Putamen (tissue), 1 donor: Measurements from ENCODE around the gene MYL1.
A peak's percentile ranks its signal among the peaks of the same experiment; 100 is the strongest.

Source experiments
- DNase-seq: peaks from one replicate; pipeline ENCODE4 v3.0.0-alpha.2; 2016; ENCODE audit warnings: low spot score

Gene MYL1

GRCh38 chr2:210315015-210315788 is at the start of gene MYL1:
Gene MYL1 (minus strand): TSS chr2:210315174. CDS start chr2:210315042, 132 bp downstream.
- DNase-seq, result no peak

DNA sequence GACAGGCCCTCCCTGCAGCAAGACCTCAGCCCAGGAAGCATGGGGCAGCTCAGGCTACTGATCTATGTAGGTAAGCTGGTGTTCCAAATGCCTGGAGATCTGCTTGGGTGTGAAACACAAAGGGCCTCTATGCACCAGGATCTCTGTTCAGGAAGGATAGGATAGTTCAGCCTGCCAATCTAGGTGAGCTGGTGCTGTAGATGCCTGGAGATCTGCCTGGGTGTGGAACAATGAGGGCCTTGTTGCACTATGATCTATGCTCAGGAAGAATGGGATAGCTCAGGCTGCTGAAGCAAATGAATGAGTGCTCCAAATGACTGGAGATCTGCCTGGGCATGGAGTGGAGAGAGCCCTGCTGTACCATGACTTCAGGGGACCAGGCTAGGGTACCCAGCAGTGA is 48.9 kb upstream of the MYL1 start:
- no peak for DNase-seq

DNA sequence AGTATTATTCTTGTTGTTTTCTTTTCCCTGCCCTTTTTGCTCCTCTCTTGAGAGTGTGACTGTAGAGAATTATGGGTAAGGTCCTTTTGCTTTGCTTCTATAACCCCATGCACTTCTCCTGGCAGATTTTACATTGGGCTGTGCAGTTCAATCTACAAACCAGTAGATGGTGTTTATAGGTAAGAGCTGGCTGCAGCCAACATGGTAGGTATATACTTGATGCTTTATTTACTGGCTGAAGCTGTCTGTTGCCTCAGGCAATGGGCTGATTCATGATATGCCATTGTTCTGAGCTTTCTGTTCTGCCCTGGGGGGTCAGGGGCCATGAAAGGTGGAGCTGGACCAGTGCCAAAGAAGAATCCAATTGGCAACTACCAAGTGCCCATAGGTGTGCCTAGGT is 48.3 kb upstream of the MYL1 start:
- DNase-seq, result no peak

DNA sequence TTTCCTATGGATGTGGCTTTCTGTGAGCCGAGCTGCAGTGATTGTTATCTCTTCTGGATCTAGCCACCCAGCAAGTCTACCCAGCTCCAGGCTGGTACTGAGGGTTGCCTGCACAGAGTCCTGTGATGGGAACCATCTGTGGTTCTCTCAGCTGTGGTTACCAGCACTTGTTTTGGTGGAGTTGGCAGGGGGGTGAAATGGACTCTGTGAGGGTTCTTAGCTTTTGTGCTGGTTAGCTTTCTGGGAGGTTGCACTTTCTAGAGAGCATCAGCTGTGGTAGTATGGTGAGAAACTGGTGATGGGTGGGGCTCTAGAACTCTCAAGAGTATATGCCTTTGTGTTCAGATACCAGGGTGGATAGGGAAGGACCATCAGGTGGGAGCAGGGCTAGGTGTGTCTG is 45.4 kb upstream of the MYL1 start:
- DNase-seq, result no peak

DNA sequence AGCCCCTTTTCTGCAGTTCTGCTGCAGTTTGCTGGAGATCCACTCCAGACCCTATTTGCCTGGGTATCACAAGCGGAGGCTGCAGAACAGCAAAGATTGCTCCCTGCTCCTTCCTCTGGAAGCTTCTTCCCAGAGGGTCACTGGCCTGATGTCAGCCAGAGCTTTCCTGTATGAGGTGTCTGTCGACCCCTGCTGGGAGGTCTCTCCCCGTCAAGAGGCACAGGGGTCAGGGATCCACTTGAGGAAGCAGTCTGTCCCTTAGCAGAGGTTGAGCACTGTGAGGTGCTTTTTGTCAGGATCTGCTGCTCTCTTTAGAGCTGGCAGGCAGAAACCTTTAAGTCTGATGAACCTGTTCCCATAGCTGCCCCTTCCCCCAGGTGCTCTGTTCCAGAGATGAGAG is 42.0 kb upstream of the MYL1 start:
- DNase-seq, result no peak

DNA sequence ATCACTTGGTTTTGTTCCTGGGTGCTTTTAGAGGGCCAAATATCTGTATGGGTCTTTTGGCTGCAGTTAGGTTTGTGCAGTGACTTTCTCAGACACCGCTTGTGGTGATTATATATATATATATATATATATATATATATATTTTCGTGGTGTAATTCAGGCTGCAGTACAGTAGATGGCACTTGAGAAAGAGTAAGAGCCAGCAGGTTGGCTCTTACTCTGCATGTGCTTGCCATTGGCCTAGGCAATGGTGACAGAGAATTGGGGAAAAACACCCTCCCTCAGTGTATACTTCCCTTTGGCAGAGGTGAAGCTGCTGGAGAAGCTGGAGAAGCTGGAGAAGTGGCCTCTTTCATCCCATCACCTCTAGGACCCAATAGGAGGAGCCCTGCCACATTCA is 22.2 kb upstream of the MYL1 start:
- DNase-seq, result no peak

DNA sequence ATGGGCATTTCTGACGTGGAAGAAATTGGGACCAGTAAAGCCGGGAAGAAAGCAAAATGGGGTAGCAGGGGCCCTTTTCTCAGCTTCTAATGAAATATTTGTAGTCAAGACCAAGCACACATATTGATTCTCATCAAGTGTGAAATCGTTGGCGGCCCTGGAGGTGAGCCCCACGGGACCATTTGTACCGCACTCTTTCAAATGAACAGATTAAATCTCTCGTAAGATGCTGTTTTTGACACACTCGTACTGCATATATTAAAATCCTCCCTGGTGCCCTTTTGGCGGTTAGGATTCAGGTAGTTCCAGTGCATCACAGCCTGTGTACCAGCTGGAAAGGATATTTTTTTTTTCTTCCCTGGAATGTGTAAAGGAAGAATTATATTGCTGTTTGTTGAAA is 9.9 kb upstream of the MYL1 start:
- DNase-seq, result no peak

DNA sequence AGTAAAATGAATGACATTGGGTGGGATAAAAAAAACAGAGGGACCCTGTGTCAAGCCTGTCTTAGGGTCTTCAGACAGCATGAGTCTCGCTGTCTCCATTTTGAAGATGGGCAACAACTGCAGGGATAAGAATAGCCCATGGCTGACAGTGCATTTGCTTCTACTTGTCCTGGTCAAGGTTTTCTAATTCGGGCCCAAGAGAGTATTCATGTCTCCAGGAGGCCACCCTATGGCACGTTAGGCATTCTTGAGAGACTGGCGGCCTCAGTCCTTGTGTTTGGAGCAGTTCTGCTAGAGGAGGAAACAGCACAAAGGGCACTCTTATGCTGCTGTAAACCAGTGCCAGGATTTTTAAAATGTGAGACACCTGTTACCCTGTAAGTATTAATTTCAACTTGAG is 9.5 kb upstream of the MYL1 start:
- DNase-seq, result no peak

DNA sequence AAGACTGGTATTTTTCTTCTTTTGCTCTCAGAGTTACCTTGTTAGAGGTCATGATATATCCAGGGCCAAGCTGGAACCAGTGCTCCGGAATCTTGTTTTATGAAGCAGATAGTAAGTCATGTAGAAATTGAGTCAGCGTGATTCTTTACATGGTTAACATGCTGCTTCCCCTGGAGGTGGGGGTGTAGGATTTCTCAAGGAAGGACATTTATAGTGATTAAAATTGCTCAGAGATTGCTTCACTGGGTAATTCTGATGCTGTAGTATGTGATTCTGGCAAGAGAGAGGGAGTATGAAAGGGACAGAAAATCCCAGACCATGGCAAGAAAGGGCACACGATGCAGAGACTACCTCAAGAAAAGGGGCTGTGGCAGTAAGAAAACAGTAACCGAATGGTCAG is 8.0 kb upstream of the MYL1 start:
- DNase-seq, result no peak

GRCh38 chr2:210318891-210319290 is 3.9 kb upstream of the MYL1 start:
- DNase-seq, result no peak

- DNase-seq, result no peak
Measured at GRCh38 chr2:210318486-210318885, 3.5 kb upstream of the MYL1 start.

DNA sequence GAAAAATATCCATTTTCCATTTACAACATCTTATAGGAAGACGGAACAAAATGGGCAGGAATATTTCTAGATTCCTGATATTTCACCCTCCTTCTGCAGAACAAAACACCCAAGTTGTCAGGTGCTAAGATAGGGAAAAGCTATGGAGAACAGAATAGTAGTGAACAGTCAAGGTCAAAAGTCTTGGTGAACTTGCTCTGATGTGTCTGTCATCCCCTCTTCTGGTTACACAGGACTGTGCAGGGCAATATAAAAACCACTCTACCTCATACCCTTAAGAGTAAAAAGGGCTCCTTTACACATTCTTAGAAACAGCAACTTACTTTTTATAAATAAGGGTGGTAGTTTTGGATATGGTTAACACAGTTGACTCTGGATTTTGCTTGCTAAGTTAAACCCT is 4.4 kb downstream of the MYL1 start:
- DNase-seq, result no peak

GRCh38 chr2:210309548-210310233 is 5.3 kb downstream of the MYL1 start:
- DNase-seq, result peak; percentile 14

- no peak for DNase-seq
Measured at GRCh38 chr2:210303498-210303897, 11.5 kb downstream of the MYL1 start.

- no peak for DNase-seq
Measured at GRCh38 chr2:210302326-210302725, 12.6 kb downstream of the MYL1 start.

DNA sequence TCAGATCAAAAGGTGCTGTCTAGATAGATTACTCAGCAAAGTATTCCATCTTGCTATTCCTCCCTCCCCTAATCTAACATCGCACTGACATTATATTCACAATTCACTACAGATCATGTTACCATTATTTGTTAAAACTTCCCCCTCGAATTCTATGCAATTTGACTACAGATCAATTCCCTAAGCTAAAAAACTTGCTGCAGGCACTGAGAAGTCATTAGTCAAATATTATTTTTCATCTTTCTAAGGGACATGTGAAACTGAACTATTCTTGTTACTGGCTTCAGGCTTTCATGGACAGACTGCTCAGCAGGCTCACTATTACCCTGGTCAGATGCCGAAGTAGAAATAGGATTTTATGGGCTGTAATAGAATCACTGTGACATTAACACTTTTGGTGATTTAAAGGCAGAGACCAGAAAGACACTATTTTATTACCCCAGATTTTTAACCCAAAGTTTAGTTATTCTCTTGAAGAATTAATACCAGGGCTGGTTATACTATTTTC is 15.1 kb downstream of the MYL1 start:
- no peak for DNase-seq

DNA sequence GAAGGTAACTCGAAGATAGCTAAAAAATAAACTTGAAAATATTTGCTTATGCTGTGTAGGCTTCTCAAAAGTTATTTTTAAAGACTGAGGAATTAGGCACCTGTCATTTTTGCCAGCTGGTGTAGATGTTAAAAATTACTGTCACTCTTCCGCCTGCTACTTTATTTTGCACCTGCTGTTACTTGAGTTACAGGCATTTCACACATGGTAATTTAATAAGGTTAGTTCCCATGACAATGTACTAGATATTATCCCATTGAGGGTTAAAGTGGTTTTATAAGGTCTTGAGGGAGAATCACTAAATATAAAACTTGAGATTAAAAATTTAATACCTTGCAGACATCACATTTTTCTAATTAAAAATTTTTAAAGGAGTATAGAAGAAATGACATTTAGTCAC is 26.6 kb downstream of the MYL1 start:
- no peak for DNase-seq

DNA sequence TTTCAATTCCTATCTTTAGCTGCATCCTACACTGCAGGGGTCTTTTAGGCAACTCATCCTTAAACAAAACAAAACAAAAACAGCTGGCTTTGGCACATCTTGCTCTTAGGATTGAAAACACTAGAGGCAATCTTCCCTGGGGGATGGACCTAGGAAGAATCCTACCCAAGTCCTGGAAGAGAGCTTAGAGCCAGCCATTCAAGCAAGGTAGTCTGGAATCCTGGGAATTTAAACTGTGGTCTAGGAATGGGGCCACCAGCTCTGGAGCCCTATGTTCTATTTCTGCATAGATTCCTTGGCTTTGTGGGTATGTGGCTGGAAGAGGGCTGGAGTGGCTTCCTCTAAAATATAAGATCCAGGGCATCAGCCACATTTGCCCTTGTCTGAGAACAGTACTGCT is 27.7 kb downstream of the MYL1 start:
- DNase-seq, result no peak

GRCh38 chr2:210286123-210286680 is 28.8 kb downstream of the MYL1 start:
- no peak for DNase-seq

DNA sequence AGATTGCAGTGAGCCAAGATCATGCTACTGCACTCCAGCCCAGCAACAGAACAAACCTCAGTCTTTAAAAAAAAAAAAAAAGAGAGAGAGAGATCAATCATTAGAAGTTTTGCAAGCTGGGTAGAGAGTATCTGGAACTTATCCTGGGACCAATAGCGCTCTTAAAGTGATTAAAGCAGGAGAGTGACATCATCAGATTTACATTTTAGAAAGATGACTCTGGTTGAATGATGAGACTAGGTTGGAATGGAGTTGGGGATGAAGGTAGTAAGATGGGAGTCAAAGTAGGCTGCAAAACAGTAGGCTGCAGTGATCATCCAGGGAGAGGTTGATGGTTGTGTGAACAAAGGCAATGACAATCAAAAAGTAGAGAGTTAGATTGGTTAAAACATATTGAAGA is 37.8 kb downstream of the MYL1 start:
- no peak for DNase-seq

DNA sequence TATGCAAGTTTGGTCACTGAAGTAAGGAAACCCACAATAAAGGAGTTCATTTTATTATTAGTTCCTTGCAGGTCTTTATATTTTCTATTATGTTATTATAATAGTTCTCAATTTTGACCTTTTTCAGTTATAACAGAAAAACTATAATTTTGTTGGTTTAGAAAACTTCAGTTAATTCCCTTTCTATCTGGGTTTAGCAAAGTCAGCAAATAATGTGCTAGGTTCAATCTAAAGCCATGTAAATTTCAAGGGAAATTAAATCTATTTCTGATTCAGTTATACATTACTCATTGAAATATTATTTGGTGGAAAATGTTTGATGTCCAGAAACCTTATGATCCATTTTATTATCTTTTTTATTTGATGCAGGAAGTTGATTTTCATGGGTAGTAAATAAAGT is 43.7 kb downstream of the MYL1 start:
- DNase-seq, result no peak

DNA sequence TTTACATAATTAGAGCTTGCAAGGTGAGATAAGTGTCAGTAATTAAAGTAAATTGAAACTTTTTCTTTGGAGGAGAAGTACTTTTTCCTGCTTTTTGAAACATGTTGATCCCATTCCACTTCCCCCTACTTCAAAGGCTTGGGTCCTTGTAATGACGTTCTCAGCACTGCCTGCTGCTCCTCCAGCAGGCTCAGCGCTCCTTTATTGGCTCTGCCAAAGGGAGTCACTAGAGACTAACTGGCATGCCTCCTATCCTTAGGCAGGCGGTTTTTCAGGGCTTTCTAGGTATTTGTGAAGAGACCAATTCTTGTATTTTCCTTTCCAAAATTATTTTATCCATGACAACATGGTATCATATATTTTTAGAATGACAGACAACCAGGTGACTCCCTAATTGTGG is 45.8 kb downstream of the MYL1 start:
- DNase-seq, result no peak

- no peak for DNase-seq
Measured at GRCh38 chr2:210268281-210268680, 46.7 kb downstream of the MYL1 start.
